H1 (cell line): ENCODE measurements around the gene FAM131C. TPM values are rescaled to one million over a fixed set of nuclear protein-coding genes. Genes with fewer than 3 reads are reported as not detected.

ENCODE experiments used
- BRCA1 ChIP-seq: IDR thresholded peaks from 2 replicates; pipeline ENCODE4 v1.6.1; 2012; ENCODE audit warnings: low read depth, low read length, improper control_type of control experiment
- CEBPB ChIP-seq: IDR thresholded peaks from 2 replicates; pipeline ENCODE4 v1.6.1; 2012; ENCODE audit warnings: low read depth, low read length
- HDAC2 ChIP-seq, 2 experiments: fragments of 300-600 bp in 1 of 2; sonication (generic) in 1 of 2; IDR thresholded peaks; 2 replicates each; pipeline ENCODE4 v1.6.1; 2011 to 2012; ENCODE audit warnings: low read depth in 2 of 2, low read length in 2 of 2, mild to moderate bottlenecking in 2 of 2, moderate library complexity in 2 of 2, borderline replicate concordance in 1 of 2, inconsistent platforms in 1 of 2
- KDM5A ChIP-seq: fragments of 200-600 bp; IDR thresholded peaks from 2 replicates; pipeline ENCODE4 v1.7.1; 2012; ENCODE audit warnings: mild to moderate bottlenecking, low read length, inconsistent platforms, mixed read lengths
- POLR2A ChIP-seq, 2 experiments: IDR thresholded peaks; 1 replicate in 1 of 2; 2 replicates in 1 of 2; pipeline ENCODE4 v1.6.1; 2011; ENCODE audit warnings: low read depth in 2 of 2, low read length in 2 of 2, mild to moderate bottlenecking in 2 of 2; ENCODE audit errors: control extremely low read depth in 1 of 2
- POLR2AphosphoS5 ChIP-seq: IDR thresholded peaks from 2 replicates; pipeline ENCODE4 v1.6.1; 2011; ENCODE audit warnings: low read depth, low read length
- SP1 ChIP-seq: IDR thresholded peaks from 2 replicates; pipeline ENCODE4 v1.6.1; 2011; ENCODE audit warnings: low read depth, low read length
- TEAD4 ChIP-seq: IDR thresholded peaks from 2 replicates; pipeline ENCODE4 v1.6.1; 2012; ENCODE audit warnings: low read depth, low read length, inconsistent platforms, mixed read lengths
- ZNF274 ChIP-seq: IDR thresholded peaks from 2 replicates; pipeline ENCODE4 v1.7.0; 2012; ENCODE audit warnings: low read length, borderline replicate concordance; ENCODE audit errors: extremely low read depth
- polyA plus RNA-seq, 7 experiments: library from polyadenylated mRNA; depleted of rRNA in 3 of 7; stranded (reverse) in 5 of 7; unstranded in 2 of 7; fragments of >200 nt in 5 of 7; fragments of 200-250 nt in 2 of 7; gene quantifications; 1 replicate in 5 of 7; 2 replicates in 1 of 7; 4 replicates in 1 of 7; pipeline versions ENCODE4 v1.2.1 to v1.2.3, GENCODE V29; 2011 to 2013; ENCODE audit warnings: missing spikeins in 2 of 7, mixed read lengths in 2 of 7
- total RNA-seq: library from RNA; stranded (reverse); fragmentation: NEBNext Ultra II Directional; extraction: Animal tissue kit (Norgen Biotek cat#: 25700); gene quantifications from 2 replicates; pipeline ENCODE4 v1.2.1, GENCODE V29; 2021
- TF ChIP-seq, protein P1 (sequence below): fragments of 300-600 bp; sonication (generic); IDR thresholded peaks from 2 replicates; pipeline ENCODE4 v1.7.1; 2012; ENCODE audit warnings: low read length, moderate library complexity, mild to moderate bottlenecking, inconsistent platforms; ENCODE audit not compliant: insufficient replicate concordance

FAM131C gene
- total and polyA plus RNA-seq, 2 of the 8 experiments (the other 6 are each of a cell fraction or from before 2014, with no cell fraction given): 0.73 to 0.78 TPM

DNA sequence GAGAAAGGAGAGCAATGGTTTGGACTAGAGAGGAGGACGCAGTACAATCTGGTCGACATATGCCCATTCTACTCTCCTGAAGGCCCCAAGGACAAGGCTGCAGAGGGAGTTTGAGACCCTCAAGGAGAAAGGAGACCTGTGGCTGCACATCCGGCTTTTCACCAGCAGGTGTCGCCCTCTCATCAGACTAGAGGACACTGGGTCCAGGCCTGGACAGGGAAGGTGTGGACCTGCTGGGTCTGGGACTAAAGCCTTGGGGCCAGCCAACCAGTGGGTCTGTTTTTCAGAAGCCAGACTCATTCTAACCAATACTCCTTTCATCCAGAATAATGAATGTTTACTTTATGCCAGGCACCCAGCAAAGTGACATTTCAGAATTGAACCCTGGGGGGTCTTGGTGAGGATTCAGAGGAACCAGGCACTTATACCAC lies 64.4 kb downstream of the FAM131C start (continued):
- TF ChIP-seq, protein P1, sequence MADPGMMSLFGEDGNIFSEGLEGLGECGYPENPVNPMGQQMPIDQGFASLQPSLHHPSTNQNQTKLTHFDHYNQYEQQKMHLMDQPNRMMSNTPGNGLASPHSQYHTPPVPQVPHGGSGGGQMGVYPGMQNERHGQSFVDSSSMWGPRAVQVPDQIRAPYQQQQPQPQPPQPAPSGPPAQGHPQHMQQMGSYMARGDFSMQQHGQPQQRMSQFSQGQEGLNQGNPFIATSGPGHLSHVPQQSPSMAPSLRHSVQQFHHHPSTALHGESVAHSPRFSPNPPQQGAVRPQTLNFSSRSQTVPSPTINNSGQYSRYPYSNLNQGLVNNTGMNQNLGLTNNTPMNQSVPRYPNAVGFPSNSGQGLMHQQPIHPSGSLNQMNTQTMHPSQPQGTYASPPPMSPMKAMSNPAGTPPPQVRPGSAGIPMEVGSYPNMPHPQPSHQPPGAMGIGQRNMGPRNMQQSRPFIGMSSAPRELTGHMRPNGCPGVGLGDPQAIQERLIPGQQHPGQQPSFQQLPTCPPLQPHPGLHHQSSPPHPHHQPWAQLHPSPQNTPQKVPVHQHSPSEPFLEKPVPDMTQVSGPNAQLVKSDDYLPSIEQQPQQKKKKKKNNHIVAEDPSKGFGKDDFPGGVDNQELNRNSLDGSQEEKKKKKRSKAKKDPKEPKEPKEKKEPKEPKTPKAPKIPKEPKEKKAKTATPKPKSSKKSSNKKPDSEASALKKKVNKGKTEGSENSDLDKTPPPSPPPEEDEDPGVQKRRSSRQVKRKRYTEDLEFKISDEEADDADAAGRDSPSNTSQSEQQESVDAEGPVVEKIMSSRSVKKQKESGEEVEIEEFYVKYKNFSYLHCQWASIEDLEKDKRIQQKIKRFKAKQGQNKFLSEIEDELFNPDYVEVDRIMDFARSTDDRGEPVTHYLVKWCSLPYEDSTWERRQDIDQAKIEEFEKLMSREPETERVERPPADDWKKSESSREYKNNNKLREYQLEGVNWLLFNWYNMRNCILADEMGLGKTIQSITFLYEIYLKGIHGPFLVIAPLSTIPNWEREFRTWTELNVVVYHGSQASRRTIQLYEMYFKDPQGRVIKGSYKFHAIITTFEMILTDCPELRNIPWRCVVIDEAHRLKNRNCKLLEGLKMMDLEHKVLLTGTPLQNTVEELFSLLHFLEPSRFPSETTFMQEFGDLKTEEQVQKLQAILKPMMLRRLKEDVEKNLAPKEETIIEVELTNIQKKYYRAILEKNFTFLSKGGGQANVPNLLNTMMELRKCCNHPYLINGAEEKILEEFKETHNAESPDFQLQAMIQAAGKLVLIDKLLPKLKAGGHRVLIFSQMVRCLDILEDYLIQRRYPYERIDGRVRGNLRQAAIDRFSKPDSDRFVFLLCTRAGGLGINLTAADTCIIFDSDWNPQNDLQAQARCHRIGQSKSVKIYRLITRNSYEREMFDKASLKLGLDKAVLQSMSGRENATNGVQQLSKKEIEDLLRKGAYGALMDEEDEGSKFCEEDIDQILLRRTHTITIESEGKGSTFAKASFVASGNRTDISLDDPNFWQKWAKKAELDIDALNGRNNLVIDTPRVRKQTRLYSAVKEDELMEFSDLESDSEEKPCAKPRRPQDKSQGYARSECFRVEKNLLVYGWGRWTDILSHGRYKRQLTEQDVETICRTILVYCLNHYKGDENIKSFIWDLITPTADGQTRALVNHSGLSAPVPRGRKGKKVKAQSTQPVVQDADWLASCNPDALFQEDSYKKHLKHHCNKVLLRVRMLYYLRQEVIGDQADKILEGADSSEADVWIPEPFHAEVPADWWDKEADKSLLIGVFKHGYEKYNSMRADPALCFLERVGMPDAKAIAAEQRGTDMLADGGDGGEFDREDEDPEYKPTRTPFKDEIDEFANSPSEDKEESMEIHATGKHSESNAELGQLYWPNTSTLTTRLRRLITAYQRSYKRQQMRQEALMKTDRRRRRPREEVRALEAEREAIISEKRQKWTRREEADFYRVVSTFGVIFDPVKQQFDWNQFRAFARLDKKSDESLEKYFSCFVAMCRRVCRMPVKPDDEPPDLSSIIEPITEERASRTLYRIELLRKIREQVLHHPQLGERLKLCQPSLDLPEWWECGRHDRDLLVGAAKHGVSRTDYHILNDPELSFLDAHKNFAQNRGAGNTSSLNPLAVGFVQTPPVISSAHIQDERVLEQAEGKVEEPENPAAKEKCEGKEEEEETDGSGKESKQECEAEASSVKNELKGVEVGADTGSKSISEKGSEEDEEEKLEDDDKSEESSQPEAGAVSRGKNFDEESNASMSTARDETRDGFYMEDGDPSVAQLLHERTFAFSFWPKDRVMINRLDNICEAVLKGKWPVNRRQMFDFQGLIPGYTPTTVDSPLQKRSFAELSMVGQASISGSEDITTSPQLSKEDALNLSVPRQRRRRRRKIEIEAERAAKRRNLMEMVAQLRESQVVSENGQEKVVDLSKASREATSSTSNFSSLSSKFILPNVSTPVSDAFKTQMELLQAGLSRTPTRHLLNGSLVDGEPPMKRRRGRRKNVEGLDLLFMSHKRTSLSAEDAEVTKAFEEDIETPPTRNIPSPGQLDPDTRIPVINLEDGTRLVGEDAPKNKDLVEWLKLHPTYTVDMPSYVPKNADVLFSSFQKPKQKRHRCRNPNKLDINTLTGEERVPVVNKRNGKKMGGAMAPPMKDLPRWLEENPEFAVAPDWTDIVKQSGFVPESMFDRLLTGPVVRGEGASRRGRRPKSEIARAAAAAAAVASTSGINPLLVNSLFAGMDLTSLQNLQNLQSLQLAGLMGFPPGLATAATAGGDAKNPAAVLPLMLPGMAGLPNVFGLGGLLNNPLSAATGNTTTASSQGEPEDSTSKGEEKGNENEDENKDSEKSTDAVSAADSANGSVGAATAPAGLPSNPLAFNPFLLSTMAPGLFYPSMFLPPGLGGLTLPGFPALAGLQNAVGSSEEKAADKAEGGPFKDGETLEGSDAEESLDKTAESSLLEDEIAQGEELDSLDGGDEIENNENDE: no peak
- TF ChIP-seq KDM5A: no peak
- TF ChIP-seq ZNF274: no peak
- TF ChIP-seq SP1: no peak
- TF ChIP-seq HDAC2 (IDR thresholded peaks at IDR 0.05; ENCODE audit: borderline replicate concordance in 1 of 2, low read depth in 2 of 2, low read length in 2 of 2): no peak
- no peak for TF ChIP-seq TEAD4
- TF ChIP-seq POLR2AphosphoS5: no peak
- TF ChIP-seq CEBPB: no peak
- TF ChIP-seq POLR2A (IDR thresholded peaks at IDR 0.05; ENCODE audit: control extremely low read depth in 1 of 2, low read depth in 2 of 2, low read length in 2 of 2): no peak
- TF ChIP-seq BRCA1: 0 out of 2 replicates have a peak, but pooled peaks have one; percentile 7
